Measurements from ENCODE around the gene C5orf34.
A peak's percentile ranks its signal among the peaks of the same experiment; 100 is the strongest.
"Not testable (repeated sequence)": the region's sequence is repeated elsewhere in the genome, so short reads cannot be mapped to it uniquely, and the experiment has no call there.

The C5orf34 gene

GRCh38 chr5:43514471-43514815 lies 505 bp downstream of the C5orf34 start:
- peak; percentile 67 for DNase-seq

GRCh38 chr5:43514025-43514424 lies 923 bp downstream of the C5orf34 start:
- no peak for DNase-seq

- DNase-seq = not testable (repeated sequence)
Measured at GRCh38 chr5:43511062-43511461, 3.9 kb downstream of the C5orf34 start.

GRCh38 chr5:43498581-43498980 lies 16.4 kb downstream of the C5orf34 start:
- no peak for DNase-seq

- DNase-seq = no peak
Measured at GRCh38 chr5:43497311-43498104, 17.4 kb downstream of the C5orf34 start.

GRCh38 chr5:43491326-43491725 lies 23.6 kb downstream of the C5orf34 start:
- DNase-seq = no peak

GRCh38 chr5:43486353-43486752 lies 28.6 kb downstream of the C5orf34 start:
- no peak for DNase-seq

GRCh38 chr5:43485406-43485805 lies 29.5 kb downstream of the C5orf34 start:
- no peak for DNase-seq

GRCh38 chr5:43484106-43484849 lies 30.7 kb downstream of the C5orf34 start:
- DNase-seq = peak; percentile 84

- peak; percentile 87 for DNase-seq
Measured at GRCh38 chr5:43483298-43484105, 31.4 kb downstream of the C5orf34 start, which contains the start of gene TMEM267. TSS of gene TMEM267 (minus strand) at chr5:43483865. CDS start at chr5:43453969, 29,896 bp downstream.

GRCh38 chr5:43482490-43483297 lies 32.3 kb downstream of the C5orf34 start:
- DNase-seq = peak; percentile 1

GRCh38 chr5:43469671-43470391 lies 45.1 kb downstream of the C5orf34 start:
- no peak for DNase-seq

- no peak for DNase-seq
Measured at GRCh38 chr5:43467100-43467499, 47.8 kb downstream of the C5orf34 start.

GRCh38 chr5:43465455-43465854 lies 49.5 kb downstream of the C5orf34 start:
- not testable (repeated sequence) for DNase-seq

- DNase-seq = no peak
Measured at GRCh38 chr5:43461066-43461465, 53.9 kb downstream of the C5orf34 start.

- no peak for DNase-seq
Measured at GRCh38 chr5:43456556-43456955, 58.4 kb downstream of the C5orf34 start.

- DNase-seq = not testable (repeated sequence)
Measured at GRCh38 chr5:43441575-43441974, 73.4 kb downstream of the C5orf34 start.

GRCh38 chr5:43437062-43437660 lies 77.8 kb downstream of the C5orf34 start:
- DNase-seq = no peak

Data from stimulated activated naive CD4-positive, alpha-beta T cell treated with Interleukin-2 at 50 U/mL for 16 hours (primary cell).